HG03432 (cell line): Measurements from ENCODE around the gene APPBP2.
A peak's percentile ranks its signal among the peaks of the same experiment; 100 is the strongest.
"Not testable (repeated sequence)": the region's sequence is repeated elsewhere in the genome, so short reads cannot be mapped to it uniquely, and the experiment has no call there.

Source experiments
- ATAC-seq: cut with Tn5 transposase; IDR thresholded peaks from one replicate; pipeline ENCODE4 v1.9.1; 2021; ENCODE audit warnings: mild to moderate bottlenecking, moderate library complexity; ENCODE audit not compliant: unreplicated experiment

Gene APPBP2, protein sequence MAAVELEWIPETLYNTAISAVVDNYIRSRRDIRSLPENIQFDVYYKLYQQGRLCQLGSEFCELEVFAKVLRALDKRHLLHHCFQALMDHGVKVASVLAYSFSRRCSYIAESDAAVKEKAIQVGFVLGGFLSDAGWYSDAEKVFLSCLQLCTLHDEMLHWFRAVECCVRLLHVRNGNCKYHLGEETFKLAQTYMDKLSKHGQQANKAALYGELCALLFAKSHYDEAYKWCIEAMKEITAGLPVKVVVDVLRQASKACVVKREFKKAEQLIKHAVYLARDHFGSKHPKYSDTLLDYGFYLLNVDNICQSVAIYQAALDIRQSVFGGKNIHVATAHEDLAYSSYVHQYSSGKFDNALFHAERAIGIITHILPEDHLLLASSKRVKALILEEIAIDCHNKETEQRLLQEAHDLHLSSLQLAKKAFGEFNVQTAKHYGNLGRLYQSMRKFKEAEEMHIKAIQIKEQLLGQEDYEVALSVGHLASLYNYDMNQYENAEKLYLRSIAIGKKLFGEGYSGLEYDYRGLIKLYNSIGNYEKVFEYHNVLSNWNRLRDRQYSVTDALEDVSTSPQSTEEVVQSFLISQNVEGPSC

GRCh38 chr17:60525685-60526514 is at the start of gene APPBP2:
Gene APPBP2, minus strand, starts transcription at chr17:60526242. Its CDS starts 311 bp downstream, at chr17:60525931.
- peak; percentile 95 for ATAC-seq

GRCh38 chr17:60573236-60574051 is 47.4 kb upstream of the APPBP2 start:
- no peak for ATAC-seq

DNA sequence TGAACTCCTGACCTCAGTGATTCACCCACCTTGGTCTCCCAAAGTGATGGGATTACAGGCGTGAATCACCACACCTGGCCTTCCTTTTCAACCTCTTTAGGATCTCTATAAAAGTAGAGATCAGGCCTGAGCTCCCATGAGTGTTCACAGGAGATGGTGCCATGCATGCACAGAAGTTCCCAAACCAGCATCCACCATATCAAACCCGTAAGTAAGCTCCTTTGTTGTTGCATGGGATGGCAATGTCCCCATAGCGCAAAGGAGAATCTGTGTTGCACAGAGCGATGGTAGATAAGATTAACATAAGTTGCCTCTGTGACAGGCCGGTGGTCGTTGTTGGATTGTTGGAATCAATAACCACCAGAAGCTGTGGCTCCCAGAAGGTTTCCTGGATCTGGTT is 39.2 kb upstream of the APPBP2 start:
- ATAC-seq, result no peak

GRCh38 chr17:60563743-60564142 is 37.7 kb upstream of the APPBP2 start:
- ATAC-seq, result no peak

DNA sequence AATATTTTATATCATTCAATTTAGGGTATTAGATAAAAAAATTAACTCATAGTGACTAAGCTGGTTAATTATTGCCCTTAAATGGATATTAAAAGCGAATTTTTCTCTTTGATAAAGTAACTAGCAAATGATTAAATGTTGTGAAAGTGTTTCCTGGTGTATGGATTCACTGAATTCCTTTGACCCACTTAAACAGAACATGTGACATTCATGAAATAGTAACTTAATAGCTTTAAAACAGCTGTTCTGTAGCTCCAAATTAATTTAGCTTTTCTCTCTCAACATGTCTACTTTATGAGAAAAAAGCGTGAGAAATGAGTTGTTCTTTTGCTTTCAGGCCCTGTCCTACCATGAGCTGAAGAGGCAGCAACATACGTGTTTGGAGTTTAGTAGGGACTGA is 36.4 kb upstream of the APPBP2 start:
- ATAC-seq, result no peak

GRCh38 chr17:60560860-60561257 is 34.8 kb upstream of the APPBP2 start:
- ATAC-seq, result no peak

- ATAC-seq, result no peak
These were observed 34.2 kb upstream of the APPBP2 start for GRCh38 chr17:60559995-60560859.

- ATAC-seq, result no peak
These were observed 33.6 kb upstream of the APPBP2 start for GRCh38 chr17:60559659-60559994.

GRCh38 chr17:60557805-60558204 is 31.8 kb upstream of the APPBP2 start:
- ATAC-seq, result no peak

GRCh38 chr17:60555786-60556185 is 29.7 kb upstream of the APPBP2 start:
- ATAC-seq, result no peak

DNA sequence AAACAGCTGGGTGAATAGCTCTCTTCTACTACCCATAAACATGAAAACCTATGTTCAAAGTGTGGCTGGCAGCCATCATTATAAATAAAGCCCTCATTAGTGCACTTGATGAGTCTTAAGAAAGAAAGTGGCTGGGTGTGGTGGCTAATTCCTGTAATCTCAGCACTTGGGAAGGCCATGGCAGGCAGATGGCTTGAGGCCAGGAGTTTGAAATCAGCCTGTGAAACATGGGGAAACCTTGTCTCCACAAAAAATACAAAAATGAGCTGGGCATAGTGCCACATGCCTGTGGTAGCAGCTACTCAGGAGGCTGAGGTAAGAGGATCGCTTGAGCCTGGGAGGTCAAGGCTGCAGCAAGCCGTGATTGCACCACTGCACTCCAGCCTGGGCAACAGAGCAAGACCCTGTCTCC is 28.3 kb upstream of the APPBP2 start:
- ATAC-seq, result no peak

DNA sequence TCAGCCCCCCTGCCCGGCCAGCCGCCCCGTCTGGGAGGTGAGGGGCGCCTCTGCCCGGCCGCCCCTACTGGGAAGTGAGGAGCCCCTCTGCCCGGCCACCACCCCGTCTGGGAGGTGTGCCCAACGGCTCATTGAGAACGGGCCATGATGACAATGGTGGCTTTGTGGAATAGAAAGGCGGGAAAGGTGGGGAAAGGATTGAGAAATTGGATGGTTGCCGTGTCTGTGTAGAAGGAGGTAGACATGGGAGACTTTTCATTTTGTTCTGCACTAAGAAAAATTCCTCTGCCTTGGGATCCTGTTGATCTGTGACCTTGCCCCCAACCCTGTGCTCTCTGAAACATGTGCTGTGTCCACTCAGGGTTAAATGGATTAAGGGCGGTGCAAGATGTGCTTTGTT is 26.2 kb upstream of the APPBP2 start:
- ATAC-seq, result not testable (repeated sequence)

- no peak for ATAC-seq
These were observed 22.9 kb upstream of the APPBP2 start for GRCh38 chr17:60548990-60549389.

- no peak for ATAC-seq
These were observed 19.6 kb upstream of the APPBP2 start for GRCh38 chr17:60545465-60546191.

DNA sequence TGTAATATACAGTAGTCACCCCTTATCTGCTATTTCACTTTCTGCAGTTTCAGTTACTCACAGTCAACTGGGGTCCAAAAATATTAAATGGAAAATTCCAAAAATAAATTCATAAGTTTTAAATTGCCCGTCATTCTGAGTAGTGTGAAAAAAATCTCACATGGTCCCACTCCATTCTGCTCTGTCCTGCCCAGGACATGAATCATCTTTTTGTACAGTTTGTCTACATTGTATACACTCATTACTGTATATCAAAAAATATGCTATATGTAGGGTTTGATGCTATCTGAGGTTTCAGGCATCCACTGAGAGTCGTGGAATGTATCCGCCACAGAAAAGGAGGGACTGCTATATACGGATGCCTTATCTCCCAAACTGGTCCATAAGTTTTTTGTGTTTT is 16.0 kb upstream of the APPBP2 start:
- ATAC-seq, result no peak

- no peak for ATAC-seq
These were observed 14.4 kb upstream of the APPBP2 start for GRCh38 chr17:60540460-60540859.

DNA sequence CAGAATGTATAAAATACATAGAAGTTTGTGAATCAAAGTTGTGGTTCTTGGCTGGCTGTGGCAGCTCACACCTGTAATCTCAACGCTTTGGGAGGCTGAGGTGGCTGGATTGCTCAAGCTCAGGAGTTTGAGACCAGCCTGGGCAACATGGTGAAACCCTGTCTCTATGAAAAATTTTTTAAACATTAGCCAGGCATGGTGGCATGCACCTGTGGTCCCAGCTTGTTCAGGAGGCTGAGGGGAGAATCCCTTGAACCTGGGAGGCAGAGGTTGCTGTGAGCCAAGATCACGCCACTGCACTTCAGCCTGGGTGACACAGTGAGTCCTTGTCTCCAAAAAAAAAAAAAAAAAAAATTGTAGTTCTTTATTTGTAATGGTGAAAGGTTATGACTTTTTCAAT is 13.8 kb upstream of the APPBP2 start:
- no peak for ATAC-seq

GRCh38 chr17:60538726-60539125 is 12.7 kb upstream of the APPBP2 start:
- ATAC-seq, result no peak
